ENCODE measurements around the gene PCDHA5.
"Not testable (repeated sequence)": the region's sequence is repeated elsewhere in the genome, so short reads cannot be mapped to it uniquely, and the experiment has no call there.

Gene PCDHA5
- 0 reads per million in 3 donors for total RNA-seq

- no peak for DNase-seq
- Histone ChIP-seq H3K9me3 (ENCODE audit: control insufficient read depth, low read length) (no peaks in the 10 kb centered on the region), H3K4me3 (ENCODE audit: insufficient read depth, low read depth, low read length, poor library complexity, severe bottlenecking) (no peak within 1 kb of the TSS), H3K4me1 (ENCODE audit: control insufficient read depth, insufficient read depth, low read length, poor library complexity, severe bottlenecking) (no peaks in the 10 kb centered on the region), H3K27me3 (replicated peaks; ENCODE audit: control insufficient read depth, insufficient read depth, low read length, poor library complexity, severe bottlenecking) (peaks cover 3% of the 10 kb centered on the region), H3K27ac (ENCODE audit: insufficient read depth, low read length, poor library complexity, severe bottlenecking) (no peak within 1 kb of the TSS), H3K36me3 (ENCODE audit: control insufficient read depth, insufficient read depth, low read length) (no peaks in the 10 kb centered on the region)
Measured at GRCh38 chr5:140821375-140822280, at the start of gene PCDHA5. PCDHA5 (plus strand) TSS chr5:140821613.

GRCh38 chr5:140780512-140780911, 40.9 kb upstream of the PCDHA5 start:
- Histone ChIP-seq H3K36me3 (ENCODE audit: control insufficient read depth, insufficient read depth, low read length) (no peaks in the 10 kb centered on the region), H3K4me1 (ENCODE audit: control insufficient read depth, insufficient read depth, low read length, poor library complexity, severe bottlenecking) (no peaks in the 10 kb centered on the region), H3K4me3 (ENCODE audit: insufficient read depth, low read depth, low read length, poor library complexity, severe bottlenecking) (no peak overlapping the region), H3K27ac (ENCODE audit: insufficient read depth, low read length, poor library complexity, severe bottlenecking) (no peak overlapping the region), H3K9me3 (ENCODE audit: control insufficient read depth, low read length) (peaks cover 5% of the 10 kb centered on the region), H3K27me3 (replicated peaks; ENCODE audit: control insufficient read depth, insufficient read depth, low read length, poor library complexity, severe bottlenecking) (no peaks in the 10 kb centered on the region)
- no peak for DNase-seq

DNA sequence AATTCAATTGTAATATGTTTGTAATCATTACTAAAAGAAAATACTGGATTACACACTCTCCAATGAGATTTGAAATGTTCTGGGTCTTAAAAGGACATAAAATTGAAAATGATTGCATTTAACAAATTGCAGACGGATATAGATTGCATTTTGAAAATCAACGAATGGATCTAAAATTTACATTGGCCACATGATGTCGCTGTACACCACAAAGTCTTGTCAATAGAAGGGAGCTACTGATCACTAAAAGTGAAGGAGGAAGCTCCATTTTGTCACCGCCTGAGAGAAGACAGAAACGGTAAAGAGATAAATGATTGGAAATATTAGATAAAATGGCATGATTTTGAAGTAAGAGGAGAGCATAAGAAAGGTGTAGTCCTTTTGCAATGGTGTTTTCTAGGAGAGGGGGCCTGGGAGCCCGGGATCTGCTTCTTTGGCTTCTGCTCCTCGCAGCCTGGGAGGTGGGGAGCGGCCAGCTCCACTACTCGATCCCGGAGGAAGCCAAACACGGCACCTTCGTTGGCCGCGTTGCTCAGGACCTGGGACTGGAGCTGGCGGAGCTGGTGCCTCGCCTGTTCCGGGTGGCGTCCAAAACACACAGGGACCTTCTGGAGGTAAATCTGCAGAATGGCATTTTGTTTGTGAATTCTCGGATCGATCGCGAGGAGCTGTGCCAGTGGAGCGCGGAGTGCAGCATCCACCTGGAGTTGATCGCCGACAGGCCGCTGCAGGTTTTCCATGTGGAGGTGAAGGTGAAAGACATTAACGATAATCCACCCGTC, 35.3 kb upstream of the PCDHA5 start, which contains the start of gene PCDHA1:
TSS of gene PCDHA1 (plus strand) at position 236 of the 782 bp plus-strand sequence.
- Histone ChIP-seq H3K36me3 (ENCODE audit: control insufficient read depth, insufficient read depth, low read length) (no peaks in the 10 kb centered on the region), H3K9me3 (ENCODE audit: control insufficient read depth, low read length) (peaks cover 10% of the 10 kb centered on the region), H3K4me1 (ENCODE audit: control insufficient read depth, insufficient read depth, low read length, poor library complexity, severe bottlenecking) (no peaks in the 10 kb centered on the region), H3K27me3 (replicated peaks; ENCODE audit: control insufficient read depth, insufficient read depth, low read length, poor library complexity, severe bottlenecking) (no peaks in the 10 kb centered on the region), H3K4me3 (ENCODE audit: insufficient read depth, low read depth, low read length, poor library complexity, severe bottlenecking) (no peak within 1 kb of the TSS), H3K27ac (ENCODE audit: insufficient read depth, low read length, poor library complexity, severe bottlenecking) (no peak within 1 kb of the TSS)
- DNase-seq: no peak

GRCh38 chr5:140787422-140787821, 34.0 kb upstream of the PCDHA5 start:
- peaks cover 10% of the 10 kb centered on the region for H3K9me3 ChIP-seq (ENCODE audit: control insufficient read depth, low read length)
- H3K4me1 ChIP-seq (ENCODE audit: control insufficient read depth, insufficient read depth, low read length, poor library complexity, severe bottlenecking): not testable (repeated sequence)

DNA sequence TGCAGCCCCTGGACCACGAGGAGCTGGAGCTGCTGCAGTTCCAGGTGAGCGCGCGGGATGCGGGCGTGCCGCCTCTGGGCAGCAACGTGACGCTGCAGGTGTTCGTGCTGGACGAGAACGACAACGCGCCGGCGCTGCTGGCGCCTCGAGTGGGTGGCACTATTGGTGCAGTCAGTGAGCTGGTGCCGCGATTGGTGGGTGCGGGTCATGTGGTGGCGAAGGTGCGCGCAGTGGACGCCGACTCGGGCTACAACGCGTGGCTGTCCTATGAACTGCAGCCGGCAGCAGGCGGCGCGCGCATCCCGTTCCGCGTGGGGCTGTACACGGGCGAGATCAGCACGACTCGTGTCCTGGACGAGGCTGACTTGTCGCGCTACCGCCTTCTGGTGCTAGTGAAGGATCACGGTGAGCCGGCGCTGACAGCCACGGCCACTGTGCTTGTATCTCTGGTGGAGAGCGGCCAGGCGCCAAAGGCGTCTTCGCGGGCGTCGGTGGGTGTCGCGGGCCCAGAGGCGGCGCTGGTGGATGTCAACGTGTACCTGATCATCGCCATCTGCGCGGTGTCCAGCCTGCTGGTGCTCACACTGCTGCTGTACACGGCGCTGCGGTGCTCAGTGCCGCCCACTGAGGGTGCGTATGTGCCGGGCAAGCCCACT, 33.4 kb upstream of the PCDHA5 start:
- not testable (repeated sequence) for H3K4me3 ChIP-seq (ENCODE audit: insufficient read depth, low read depth, low read length, poor library complexity, severe bottlenecking); H3K36me3 ChIP-seq (ENCODE audit: control insufficient read depth, insufficient read depth, low read length); H3K9me3 ChIP-seq (ENCODE audit: control insufficient read depth, low read length); H3K27ac ChIP-seq (ENCODE audit: insufficient read depth, low read length, poor library complexity, severe bottlenecking); H3K27me3 ChIP-seq (replicated peaks; ENCODE audit: control insufficient read depth, insufficient read depth, low read length, poor library complexity, severe bottlenecking); DNase-seq; H3K4me1 ChIP-seq (ENCODE audit: control insufficient read depth, insufficient read depth, low read length, poor library complexity, severe bottlenecking)

More at GRCh38 chr5:140787422-140787821, 34.0 kb upstream of the PCDHA5 start:
- not testable (repeated sequence) for DNase-seq; H3K36me3 ChIP-seq (ENCODE audit: control insufficient read depth, insufficient read depth, low read length); H3K27me3 ChIP-seq (replicated peaks; ENCODE audit: control insufficient read depth, insufficient read depth, low read length, poor library complexity, severe bottlenecking); H3K27ac ChIP-seq (ENCODE audit: insufficient read depth, low read length, poor library complexity, severe bottlenecking); H3K4me3 ChIP-seq (ENCODE audit: insufficient read depth, low read depth, low read length, poor library complexity, severe bottlenecking)

- DNase-seq: no peak
- Histone ChIP-seq H3K4me1 (ENCODE audit: control insufficient read depth, insufficient read depth, low read length, poor library complexity, severe bottlenecking) (no peaks in the 10 kb centered on the region), H3K4me3 (ENCODE audit: insufficient read depth, low read depth, low read length, poor library complexity, severe bottlenecking) (no peak overlapping the region), H3K9me3 (ENCODE audit: control insufficient read depth, low read length) (peaks cover 11% of the 10 kb centered on the region), H3K27ac (ENCODE audit: insufficient read depth, low read length, poor library complexity, severe bottlenecking) (no peak overlapping the region), H3K36me3 (ENCODE audit: control insufficient read depth, insufficient read depth, low read length) (no peaks in the 10 kb centered on the region), H3K27me3 (replicated peaks; ENCODE audit: control insufficient read depth, insufficient read depth, low read length, poor library complexity, severe bottlenecking) (no peaks in the 10 kb centered on the region)
Measured at GRCh38 chr5:140791089-140791488, 30.3 kb upstream of the PCDHA5 start.

- H3K36me3 ChIP-seq (ENCODE audit: control insufficient read depth, insufficient read depth, low read length): no peaks in the 10 kb centered on the region
- H3K27ac ChIP-seq (ENCODE audit: insufficient read depth, low read length, poor library complexity, severe bottlenecking): no peak within 1 kb of the TSS
- H3K4me3 ChIP-seq (ENCODE audit: insufficient read depth, low read depth, low read length, poor library complexity, severe bottlenecking): no peak within 1 kb of the TSS
- no peak for DNase-seq
- H3K4me1 ChIP-seq (ENCODE audit: control insufficient read depth, insufficient read depth, low read length, poor library complexity, severe bottlenecking): no peaks in the 10 kb centered on the region
- H3K27me3 ChIP-seq (replicated peaks; ENCODE audit: control insufficient read depth, insufficient read depth, low read length, poor library complexity, severe bottlenecking): no peaks in the 10 kb centered on the region
- peaks cover 7% of the 10 kb centered on the region for H3K9me3 ChIP-seq (ENCODE audit: control insufficient read depth, low read length)
Measured at GRCh38 chr5:140794595-140795258, 26.7 kb upstream of the PCDHA5 start, which contains the start of gene PCDHA2. PCDHA2 (plus strand) TSS chr5:140794852.

- no peak overlapping the region for H3K27ac ChIP-seq (ENCODE audit: insufficient read depth, low read length, poor library complexity, severe bottlenecking)
- H3K27me3 ChIP-seq (replicated peaks; ENCODE audit: control insufficient read depth, insufficient read depth, low read length, poor library complexity, severe bottlenecking): no peaks in the 10 kb centered on the region
- H3K4me3 ChIP-seq (ENCODE audit: insufficient read depth, low read depth, low read length, poor library complexity, severe bottlenecking): no peak overlapping the region
- no peak for DNase-seq
- no peaks in the 10 kb centered on the region for H3K4me1 ChIP-seq (ENCODE audit: control insufficient read depth, insufficient read depth, low read length, poor library complexity, severe bottlenecking)
- H3K36me3 ChIP-seq (ENCODE audit: control insufficient read depth, insufficient read depth, low read length): no peaks in the 10 kb centered on the region
- peaks cover 7% of the 10 kb centered on the region for H3K9me3 ChIP-seq (ENCODE audit: control insufficient read depth, low read length)
Measured at GRCh38 chr5:140795259-140795641, 26.2 kb upstream of the PCDHA5 start.

GRCh38 chr5:140796072-140796717, 25.2 kb upstream of the PCDHA5 start:
- not testable (repeated sequence) for DNase-seq; H3K9me3 ChIP-seq (ENCODE audit: control insufficient read depth, low read length); H3K27me3 ChIP-seq (replicated peaks; ENCODE audit: control insufficient read depth, insufficient read depth, low read length, poor library complexity, severe bottlenecking); H3K4me3 ChIP-seq (ENCODE audit: insufficient read depth, low read depth, low read length, poor library complexity, severe bottlenecking); H3K36me3 ChIP-seq (ENCODE audit: control insufficient read depth, insufficient read depth, low read length); H3K4me1 ChIP-seq (ENCODE audit: control insufficient read depth, insufficient read depth, low read length, poor library complexity, severe bottlenecking); H3K27ac ChIP-seq (ENCODE audit: insufficient read depth, low read length, poor library complexity, severe bottlenecking)

Data from effector memory CD4-positive, alpha-beta T cell (primary cell).